HepG2 (cell line): Measurements from ENCODE around the gene IL31.

Experiments
- GTF2F1 ChIP-seq: fragments of 150-350 bp; IDR thresholded peaks from 2 replicates; pipeline ENCODE4 v1.6.1; 2014; ENCODE audit warnings: low read length
- TAF1 ChIP-seq: sonication (generic); formaldehyde crosslinking; IDR thresholded peaks from 2 replicates; pipeline ENCODE4 v1.4.0; 2020; ENCODE audit warnings: missing genetic modification reagents
- ZZZ3 ChIP-seq: sonication (generic); formaldehyde crosslinking; IDR thresholded peaks from 2 replicates; pipeline ENCODE4 v1.4.0; 2020; ENCODE audit warnings: missing genetic modification reagents, mild to moderate bottlenecking, borderline replicate concordance
- TF ChIP-seq, protein P1 (sequence below): IDR thresholded peaks from 2 replicates; pipeline ENCODE4 v1.6.1; 2016; ENCODE audit warnings: low read depth, control low read depth
- TF ChIP-seq, protein P2 (sequence below), 2 experiments: IDR thresholded peaks; 2 replicates each; pipeline ENCODE4 v1.6.1; 2011 to 2012; ENCODE audit warnings: low read length in 2 of 2, borderline replicate concordance in 1 of 2, low read depth in 1 of 2, mild to moderate bottlenecking in 1 of 2, moderate library complexity in 1 of 2

DNA sequence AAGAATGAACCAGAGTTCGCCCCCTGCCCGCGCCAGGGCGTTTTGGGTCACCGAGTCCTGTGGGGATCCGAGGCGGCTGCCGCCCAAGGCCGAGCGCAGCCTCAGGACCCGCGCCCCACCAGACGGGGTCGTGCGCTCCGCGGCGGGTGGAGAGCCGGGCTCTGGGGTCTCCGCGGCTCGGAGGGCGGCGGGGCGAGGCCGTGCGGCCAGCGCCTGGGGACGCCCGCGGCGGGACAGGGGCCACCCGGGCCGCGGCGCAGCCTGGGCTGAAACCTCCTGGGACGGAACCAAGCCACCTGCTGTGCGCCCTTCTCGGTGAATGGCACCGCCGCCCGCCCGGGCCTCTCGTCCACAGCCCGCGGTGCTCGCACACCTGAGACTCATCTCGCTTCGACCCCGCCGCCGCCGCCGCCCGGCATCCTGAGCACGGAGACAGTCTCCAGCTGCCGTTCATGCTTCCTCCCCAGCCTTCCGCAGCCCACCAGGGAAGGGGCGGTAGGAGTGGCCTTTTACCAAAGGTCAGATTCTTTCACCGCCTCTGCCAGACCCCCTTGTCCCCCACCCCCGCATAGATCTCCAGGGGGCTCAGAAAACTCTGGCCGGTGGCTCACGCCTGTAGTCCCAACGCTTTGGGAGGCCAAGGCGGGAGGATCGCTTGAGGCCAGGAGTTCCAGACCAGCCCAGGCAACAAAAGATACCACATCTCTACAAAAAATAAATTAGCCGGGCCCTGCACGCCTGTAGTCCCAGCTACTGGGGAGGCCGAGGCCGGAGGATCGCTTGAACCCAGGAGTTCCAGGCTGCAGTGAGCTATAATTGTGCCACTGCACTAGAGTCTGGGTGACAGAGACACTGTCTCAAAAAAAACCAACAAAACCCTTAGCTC lies 30.4 kb upstream of the IL31 start:
- TF ChIP-seq, protein P1, sequence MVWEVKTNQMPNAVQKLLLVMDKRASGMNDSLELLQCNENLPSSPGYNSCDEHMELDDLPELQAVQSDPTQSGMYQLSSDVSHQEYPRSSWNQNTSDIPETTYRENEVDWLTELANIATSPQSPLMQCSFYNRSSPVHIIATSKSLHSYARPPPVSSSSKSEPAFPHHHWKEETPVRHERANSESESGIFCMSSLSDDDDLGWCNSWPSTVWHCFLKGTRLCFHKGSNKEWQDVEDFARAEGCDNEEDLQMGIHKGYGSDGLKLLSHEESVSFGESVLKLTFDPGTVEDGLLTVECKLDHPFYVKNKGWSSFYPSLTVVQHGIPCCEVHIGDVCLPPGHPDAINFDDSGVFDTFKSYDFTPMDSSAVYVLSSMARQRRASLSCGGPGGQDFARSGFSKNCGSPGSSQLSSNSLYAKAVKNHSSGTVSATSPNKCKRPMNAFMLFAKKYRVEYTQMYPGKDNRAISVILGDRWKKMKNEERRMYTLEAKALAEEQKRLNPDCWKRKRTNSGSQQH (CRISPR knock-in tag), result no peak
- TF ChIP-seq ZZZ3 (CRISPR knock-in tag), result no peak
- TF ChIP-seq, protein P2, sequence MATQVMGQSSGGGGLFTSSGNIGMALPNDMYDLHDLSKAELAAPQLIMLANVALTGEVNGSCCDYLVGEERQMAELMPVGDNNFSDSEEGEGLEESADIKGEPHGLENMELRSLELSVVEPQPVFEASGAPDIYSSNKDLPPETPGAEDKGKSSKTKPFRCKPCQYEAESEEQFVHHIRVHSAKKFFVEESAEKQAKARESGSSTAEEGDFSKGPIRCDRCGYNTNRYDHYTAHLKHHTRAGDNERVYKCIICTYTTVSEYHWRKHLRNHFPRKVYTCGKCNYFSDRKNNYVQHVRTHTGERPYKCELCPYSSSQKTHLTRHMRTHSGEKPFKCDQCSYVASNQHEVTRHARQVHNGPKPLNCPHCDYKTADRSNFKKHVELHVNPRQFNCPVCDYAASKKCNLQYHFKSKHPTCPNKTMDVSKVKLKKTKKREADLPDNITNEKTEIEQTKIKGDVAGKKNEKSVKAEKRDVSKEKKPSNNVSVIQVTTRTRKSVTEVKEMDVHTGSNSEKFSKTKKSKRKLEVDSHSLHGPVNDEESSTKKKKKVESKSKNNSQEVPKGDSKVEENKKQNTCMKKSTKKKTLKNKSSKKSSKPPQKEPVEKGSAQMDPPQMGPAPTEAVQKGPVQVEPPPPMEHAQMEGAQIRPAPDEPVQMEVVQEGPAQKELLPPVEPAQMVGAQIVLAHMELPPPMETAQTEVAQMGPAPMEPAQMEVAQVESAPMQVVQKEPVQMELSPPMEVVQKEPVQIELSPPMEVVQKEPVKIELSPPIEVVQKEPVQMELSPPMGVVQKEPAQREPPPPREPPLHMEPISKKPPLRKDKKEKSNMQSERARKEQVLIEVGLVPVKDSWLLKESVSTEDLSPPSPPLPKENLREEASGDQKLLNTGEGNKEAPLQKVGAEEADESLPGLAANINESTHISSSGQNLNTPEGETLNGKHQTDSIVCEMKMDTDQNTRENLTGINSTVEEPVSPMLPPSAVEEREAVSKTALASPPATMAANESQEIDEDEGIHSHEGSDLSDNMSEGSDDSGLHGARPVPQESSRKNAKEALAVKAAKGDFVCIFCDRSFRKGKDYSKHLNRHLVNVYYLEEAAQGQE (IDR thresholded peaks at IDR 0.05; ENCODE audit: borderline replicate concordance in 1 of 2, low read depth in 1 of 2, low read length in 2 of 2), result no peak
- TF ChIP-seq GTF2F1, result no peak
- TF ChIP-seq TAF1 (CRISPR knock-in tag), result no peak
